Measurements from ENCODE around the gene A1BG. TPM values are rescaled to one million over a fixed set of nuclear protein-coding genes. Genes with fewer than 3 reads are reported as not detected.

Gene A1BG
- total and polyA plus RNA-seq, 4 donors: 1.2 to 53.4 (median 18.6) TPM

GRCh38 chr19:58355215-58355796 lies 2.0 kb upstream of the A1BG start:
- DNase-seq (no peak), ATAC-seq (ENCODE audit: insufficient read depth, low FRiP score) (no peak)
- 91 to 93% methylated on average over 10 of the region's 10 CpGs for WGBS, 2 donors
- Histone ChIP-seq H3K9ac (ENCODE audit: insufficient read depth in 1 of 2, low read length in 2 of 2) (no peak overlapping the region), H3K4me1 (ENCODE audit: control insufficient read depth in 5 of 5, insufficient read depth in 5 of 5, low read length in 5 of 5) (peaks cover 0 to 37% (median 0%) of the 10 kb centered on the region in 5 donors), H3K27me3 (ENCODE audit: control insufficient read depth in 3 of 3, insufficient read depth in 3 of 3, low read length in 2 of 3) (peaks cover 0 to 19% (median 14%) of the 10 kb centered on the region in 3 donors), H3K9me3 (ENCODE audit: control insufficient read depth in 4 of 4, insufficient read depth in 3 of 4, low read length in 3 of 4) (peaks cover 0 to 10% (median 0%) of the 10 kb centered on the region in 4 donors), H3K36me3 (ENCODE audit: control insufficient read depth in 4 of 4, insufficient read depth in 4 of 4, low read length in 4 of 4) (peaks cover 0 to 3% (median 0%) of the 10 kb centered on the region in 4 donors), H3K4me3 (no peak overlapping the region), H3K27ac (ENCODE audit: low read depth in 1 of 2, low read length in 1 of 2) (no peak overlapping the region)
- TF ChIP-seq CTCF (IDR thresholded peaks at IDR 0.05; ENCODE audit: control extremely low read depth, extremely low read depth): no peak

GRCh38 chr19:58354478-58355030 lies 1.3 kb upstream of the A1BG start:
- TF ChIP-seq CTCF (IDR thresholded peaks at IDR 0.05; ENCODE audit: control extremely low read depth, extremely low read depth): no peak
- no peak overlapping the region for H3K4me3 ChIP-seq
- 74 to 82% methylated on average over 6 of the region's 6 CpGs for WGBS, 2 donors
- no peak overlapping the region for H3K9ac ChIP-seq (ENCODE audit: insufficient read depth in 1 of 2, low read length in 2 of 2)
- H3K4me1 ChIP-seq (ENCODE audit: control insufficient read depth in 5 of 5, insufficient read depth in 5 of 5, low read length in 5 of 5): peaks cover 0 to 39% (median 2%) of the 10 kb centered on the region in 5 donors
- peaks cover 0 to 26% (median 20%) of the 10 kb centered on the region in 3 donors for H3K27me3 ChIP-seq (ENCODE audit: control insufficient read depth in 3 of 3, insufficient read depth in 3 of 3, low read length in 2 of 3)
- peaks cover 0 to 5% (median 0%) of the 10 kb centered on the region in 4 donors for H3K36me3 ChIP-seq (ENCODE audit: control insufficient read depth in 4 of 4, insufficient read depth in 4 of 4, low read length in 4 of 4)
- ATAC-seq (ENCODE audit: insufficient read depth, low FRiP score) (no peak), DNase-seq (peak in 1 of 3 donors; percentile 6)
- H3K27ac ChIP-seq (ENCODE audit: low read depth in 1 of 2, low read length in 1 of 2): no peak overlapping the region
- peaks cover 0 to 10% (median 0%) of the 10 kb centered on the region in 4 donors for H3K9me3 ChIP-seq (ENCODE audit: control insufficient read depth in 4 of 4, insufficient read depth in 3 of 4, low read length in 3 of 4)

GRCh38 chr19:58353717-58354477 lies 605 bp upstream of the A1BG start:
- WGBS, 2 donors: 88 to 89% methylated on average over 15 of the region's 15 CpGs
- peaks cover 0 to 10% (median 0%) of the 10 kb centered on the region in 4 donors for H3K9me3 ChIP-seq (ENCODE audit: control insufficient read depth in 4 of 4, insufficient read depth in 3 of 4, low read length in 3 of 4)
- no peak overlapping the region for H3K4me3 ChIP-seq
- H3K27me3 ChIP-seq (ENCODE audit: control insufficient read depth in 3 of 3, insufficient read depth in 3 of 3, low read length in 2 of 3): peaks cover 0 to 33% (median 26%) of the 10 kb centered on the region in 3 donors
- H3K27ac ChIP-seq (ENCODE audit: low read depth in 1 of 2, low read length in 1 of 2): no peak overlapping the region
- H3K36me3 ChIP-seq (ENCODE audit: control insufficient read depth in 4 of 4, insufficient read depth in 4 of 4, low read length in 4 of 4): peaks cover 0 to 5% (median 0%) of the 10 kb centered on the region in 4 donors
- no peak overlapping the region for H3K9ac ChIP-seq (ENCODE audit: insufficient read depth in 1 of 2, low read length in 2 of 2)
- ATAC-seq (ENCODE audit: insufficient read depth, low FRiP score) (no peak), DNase-seq (peak in 1 of 3 donors; percentile 11)
- peaks cover 0 to 39% (median 2%) of the 10 kb centered on the region in 5 donors for H3K4me1 ChIP-seq (ENCODE audit: control insufficient read depth in 5 of 5, insufficient read depth in 5 of 5, low read length in 5 of 5)
- TF ChIP-seq CTCF (IDR thresholded peaks at IDR 0.05; ENCODE audit: control extremely low read depth, extremely low read depth): no peak
